ENCODE results near the gene IRF7. TPM values are rescaled to one million over a fixed set of nuclear protein-coding genes. Genes with fewer than 3 reads are reported as not detected.
"Not testable (repeated sequence)": the region's sequence is repeated elsewhere in the genome, so short reads cannot be mapped to it uniquely, and the experiment has no call there.

IRF7 gene
- total RNA-seq, 1 donor from 2014 or later: 40.8 TPM

DNA sequence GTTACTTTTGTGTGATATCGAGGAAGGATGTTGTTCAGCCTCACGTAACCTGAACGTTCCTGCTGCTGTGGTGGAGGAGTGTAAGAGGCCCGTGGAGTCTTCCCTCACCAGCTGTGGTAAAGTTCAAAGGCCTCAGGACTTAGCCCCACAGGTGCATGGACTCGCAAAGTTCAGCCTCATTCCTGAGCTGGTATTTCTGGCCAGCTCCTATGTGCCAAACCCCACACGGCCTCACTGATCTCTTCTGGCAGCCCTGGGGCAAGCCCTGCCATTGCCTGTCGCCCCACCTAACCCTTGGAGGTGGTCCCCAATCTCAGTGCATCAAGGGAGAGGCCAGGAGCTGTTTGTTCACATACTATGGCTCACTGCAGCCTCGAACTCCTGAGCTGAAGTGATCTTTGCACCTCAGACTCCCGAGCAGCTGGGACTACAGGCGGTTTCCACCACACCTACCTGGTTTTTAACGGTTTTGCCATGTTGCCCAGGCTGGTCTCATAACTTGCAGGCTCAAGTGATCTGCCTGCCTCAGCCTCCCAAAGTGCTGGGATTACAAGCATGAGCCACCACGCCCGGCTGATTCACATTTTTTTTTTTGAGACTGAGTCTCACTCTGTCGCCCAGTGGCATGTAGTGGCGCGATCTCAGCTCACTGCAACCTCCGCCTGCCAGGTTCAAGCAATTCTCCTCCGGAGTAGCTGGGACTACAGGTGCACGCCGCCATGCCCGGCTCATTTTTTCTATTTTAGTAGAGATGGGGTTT, 37.3 kb downstream of the IRF7 start:
- DNase-seq (ENCODE audit: low read depth): no peak

DNA sequence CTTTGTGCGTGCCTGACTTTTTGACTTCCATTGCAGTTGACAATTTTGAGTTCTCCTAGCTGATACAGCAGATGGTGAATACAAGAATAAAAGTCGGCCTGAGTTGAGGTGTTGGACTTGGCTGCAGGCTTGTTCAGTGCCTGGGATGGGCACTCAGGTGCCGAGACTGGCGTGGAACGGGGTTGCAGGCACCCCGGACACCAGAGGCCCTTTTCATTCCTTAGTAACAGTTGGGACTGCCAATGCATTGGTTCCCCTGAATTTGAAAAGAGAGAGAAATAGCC, 38.2 kb downstream of the IRF7 start:
- DNase-seq (ENCODE audit: low read depth): no peak
- H3K4me3 ChIP-seq (ENCODE audit: low read depth, low read length): peak overlapping the region; percentile 97
- TF ChIP-seq, protein P1, sequence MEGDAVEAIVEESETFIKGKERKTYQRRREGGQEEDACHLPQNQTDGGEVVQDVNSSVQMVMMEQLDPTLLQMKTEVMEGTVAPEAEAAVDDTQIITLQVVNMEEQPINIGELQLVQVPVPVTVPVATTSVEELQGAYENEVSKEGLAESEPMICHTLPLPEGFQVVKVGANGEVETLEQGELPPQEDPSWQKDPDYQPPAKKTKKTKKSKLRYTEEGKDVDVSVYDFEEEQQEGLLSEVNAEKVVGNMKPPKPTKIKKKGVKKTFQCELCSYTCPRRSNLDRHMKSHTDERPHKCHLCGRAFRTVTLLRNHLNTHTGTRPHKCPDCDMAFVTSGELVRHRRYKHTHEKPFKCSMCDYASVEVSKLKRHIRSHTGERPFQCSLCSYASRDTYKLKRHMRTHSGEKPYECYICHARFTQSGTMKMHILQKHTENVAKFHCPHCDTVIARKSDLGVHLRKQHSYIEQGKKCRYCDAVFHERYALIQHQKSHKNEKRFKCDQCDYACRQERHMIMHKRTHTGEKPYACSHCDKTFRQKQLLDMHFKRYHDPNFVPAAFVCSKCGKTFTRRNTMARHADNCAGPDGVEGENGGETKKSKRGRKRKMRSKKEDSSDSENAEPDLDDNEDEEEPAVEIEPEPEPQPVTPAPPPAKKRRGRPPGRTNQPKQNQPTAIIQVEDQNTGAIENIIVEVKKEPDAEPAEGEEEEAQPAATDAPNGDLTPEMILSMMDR (conservative IDR thresholded peaks at IDR 0.05; ENCODE audit: low read depth, low read length): no peak

More for the DNA sequence above, 37.3 kb downstream of the IRF7 start:
- TF ChIP-seq, protein P1 (conservative IDR thresholded peaks at IDR 0.05; ENCODE audit: low read depth, low read length): no peak
- peak overlapping the region; percentile 97 for H3K4me3 ChIP-seq (ENCODE audit: low read depth, low read length)

DNA sequence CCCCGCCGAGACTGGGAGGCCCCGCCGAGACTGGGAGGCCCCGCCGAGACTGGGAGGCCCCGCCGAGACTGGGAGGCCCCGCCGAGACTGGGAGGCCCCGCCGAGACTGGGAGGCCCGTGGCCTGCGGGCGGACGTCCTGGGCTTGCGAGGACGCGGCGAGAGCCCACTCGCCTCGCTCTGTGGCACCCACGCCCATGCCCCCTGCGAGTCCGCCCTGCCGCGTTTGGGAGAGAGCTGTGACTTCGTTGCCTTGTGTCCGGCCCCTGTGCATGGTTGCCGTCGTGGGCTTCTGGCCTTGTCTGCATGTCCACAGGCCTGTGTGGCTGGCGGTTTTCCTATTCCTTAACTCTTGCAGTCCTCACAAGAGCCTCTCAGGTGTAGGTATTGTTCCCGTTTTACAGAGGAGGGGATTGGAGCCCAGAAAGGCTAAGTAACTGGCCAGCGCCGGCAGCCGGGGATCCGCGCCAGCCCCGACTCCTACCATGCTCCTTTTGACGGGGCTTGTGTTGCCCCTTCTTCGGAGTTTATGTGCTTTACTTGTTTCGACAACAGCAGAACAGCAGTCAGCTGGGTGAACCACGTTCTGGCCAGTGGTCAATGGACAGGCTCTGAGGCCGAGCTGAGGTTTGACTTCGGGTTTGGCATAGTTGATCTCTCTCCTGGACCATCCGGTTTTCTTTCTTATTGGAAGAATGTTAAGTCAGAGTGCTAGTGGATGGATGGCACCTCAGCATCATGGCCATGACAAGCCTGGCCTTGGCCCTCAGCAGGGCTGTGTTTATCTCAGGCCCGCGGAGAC, 38.7 kb downstream of the IRF7 start:
- peak overlapping the region; percentile 97 for H3K4me3 ChIP-seq (ENCODE audit: low read depth, low read length)
- TF ChIP-seq, protein P1 (conservative IDR thresholded peaks at IDR 0.05; ENCODE audit: low read depth, low read length): no peak
- DNase-seq (ENCODE audit: low read depth): no peak

DNA sequence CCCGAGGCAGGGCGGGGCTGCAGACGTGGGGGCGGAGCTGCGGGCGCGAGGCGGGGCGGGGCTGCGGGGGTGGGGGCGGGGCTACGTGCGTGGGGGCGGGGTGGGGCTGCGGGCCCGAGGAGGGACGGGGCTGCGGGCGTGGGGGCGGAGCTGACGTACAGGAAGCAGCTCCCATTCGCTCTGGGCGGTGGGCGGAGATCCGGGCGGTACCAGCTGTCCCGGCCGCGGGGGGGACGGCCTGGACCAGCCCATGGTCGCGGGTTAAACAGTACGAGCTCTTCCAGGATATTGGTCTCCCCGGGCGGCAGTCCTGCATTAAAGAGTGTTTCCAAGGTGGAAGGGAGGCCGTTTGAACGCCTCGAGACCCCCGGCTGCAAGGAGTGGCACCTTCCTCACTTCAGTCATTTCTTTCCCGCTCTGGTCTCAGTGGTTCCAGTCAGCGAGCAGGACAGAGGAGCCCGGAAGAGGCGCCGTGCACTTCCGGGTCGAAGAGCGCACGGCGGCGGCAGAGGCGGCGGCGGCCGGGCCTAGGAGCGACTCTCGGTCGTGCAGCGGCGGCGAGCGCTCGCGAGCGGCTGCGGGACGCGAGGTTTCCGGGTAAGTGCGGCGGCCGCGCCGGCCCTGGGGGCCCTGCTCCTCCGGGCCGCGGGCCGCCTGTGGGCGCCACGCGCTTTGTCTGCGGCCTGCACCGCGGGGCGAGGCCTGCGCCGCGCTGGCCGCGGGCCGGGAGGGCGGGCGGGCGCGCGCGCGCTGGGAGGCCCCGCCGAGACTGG, 39.6 kb downstream of the IRF7 start, which contains the start of gene PHRF1:
Gene PHRF1, plus strand, starts transcription at position 475 of the 773 bp plus-strand sequence. CDS start 5,043 bp downstream, outside the sequence.
- DNase-seq (ENCODE audit: low read depth): peak; percentile 55
- TF ChIP-seq, protein P1 (conservative IDR thresholded peaks at IDR 0.05; ENCODE audit: low read depth, low read length): no peak
- H3K4me3 ChIP-seq (ENCODE audit: low read depth, low read length): peak within 1 kb of the TSS; percentile 97

DNA sequence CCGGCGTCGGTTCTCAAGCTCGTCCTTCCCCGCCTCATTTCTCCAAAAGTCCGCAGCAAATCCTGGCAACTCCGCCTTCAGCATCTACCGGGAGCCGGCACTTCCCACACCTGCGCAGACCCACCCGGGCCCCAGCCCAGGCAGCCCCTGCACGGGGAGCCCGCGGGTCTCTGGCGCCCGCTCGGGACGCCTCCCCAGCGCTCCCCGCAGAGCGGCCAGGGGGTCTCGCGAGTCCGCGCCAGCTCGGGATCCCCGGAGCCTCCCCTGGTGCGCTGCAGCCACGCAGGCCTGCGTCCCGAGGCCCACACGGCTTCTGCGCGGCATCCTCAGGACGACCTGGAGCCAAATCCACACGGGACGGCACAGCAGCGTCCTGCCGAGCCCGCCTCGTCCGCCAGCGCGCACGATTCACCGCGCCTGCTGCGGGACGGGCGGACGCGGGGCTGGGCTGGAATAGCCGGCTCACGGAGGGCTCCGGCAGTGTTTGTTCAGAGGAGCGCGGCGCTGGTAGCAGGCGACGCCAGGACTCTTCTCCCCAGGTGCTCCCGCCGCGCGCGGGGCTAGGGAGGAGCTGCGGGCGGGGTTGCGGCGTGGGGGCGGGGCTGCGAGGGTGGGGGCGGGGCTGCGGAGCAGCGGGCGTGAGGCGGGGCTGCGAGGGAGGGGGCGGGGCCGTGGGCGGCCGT, 40.3 kb downstream of the IRF7 start:
- H3K4me3 ChIP-seq (ENCODE audit: low read depth, low read length): peak overlapping the region; percentile 75
- TF ChIP-seq, protein P1 (conservative IDR thresholded peaks at IDR 0.05; ENCODE audit: low read depth, low read length): no peak
- DNase-seq (ENCODE audit: low read depth): no peak

DNA sequence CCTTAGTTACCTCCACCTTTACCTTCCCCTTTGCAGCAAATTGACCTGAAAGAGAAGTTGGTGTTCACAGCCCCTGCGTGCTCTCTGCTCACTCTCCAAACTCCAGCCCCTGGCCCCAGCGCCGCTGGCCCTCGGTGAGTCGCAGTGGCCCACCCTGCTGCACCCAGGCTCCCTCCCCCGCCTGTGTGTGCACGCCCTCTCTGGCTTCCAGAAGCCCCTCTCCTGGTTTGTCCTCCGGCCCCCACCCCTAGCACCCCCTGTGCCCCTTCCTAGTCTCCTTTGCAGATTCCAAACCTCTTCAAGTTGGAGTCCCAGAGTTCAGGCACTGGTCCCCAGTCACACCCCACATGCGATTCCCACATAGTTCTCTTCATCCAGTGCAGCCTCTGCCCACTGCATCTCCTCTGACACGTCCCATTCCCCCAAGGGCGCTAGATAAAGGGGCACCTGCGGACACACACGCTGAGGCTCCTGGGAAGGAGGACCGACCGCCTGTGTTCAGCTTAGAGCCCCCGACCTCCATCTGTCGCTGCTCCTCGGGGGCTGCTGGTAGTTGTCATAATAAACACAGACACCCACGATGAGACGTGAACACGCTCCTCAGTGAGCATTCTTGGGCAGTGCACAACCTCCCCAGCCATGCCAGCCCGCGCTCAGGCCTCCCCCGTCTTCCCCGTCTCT, 41.0 kb downstream of the IRF7 start:
- H3K4me3 ChIP-seq (ENCODE audit: low read depth, low read length): peak overlapping the region; percentile 75
- no peak for DNase-seq (ENCODE audit: low read depth)
- TF ChIP-seq, protein P1 (conservative IDR thresholded peaks at IDR 0.05; ENCODE audit: low read depth, low read length): no peak

DNA sequence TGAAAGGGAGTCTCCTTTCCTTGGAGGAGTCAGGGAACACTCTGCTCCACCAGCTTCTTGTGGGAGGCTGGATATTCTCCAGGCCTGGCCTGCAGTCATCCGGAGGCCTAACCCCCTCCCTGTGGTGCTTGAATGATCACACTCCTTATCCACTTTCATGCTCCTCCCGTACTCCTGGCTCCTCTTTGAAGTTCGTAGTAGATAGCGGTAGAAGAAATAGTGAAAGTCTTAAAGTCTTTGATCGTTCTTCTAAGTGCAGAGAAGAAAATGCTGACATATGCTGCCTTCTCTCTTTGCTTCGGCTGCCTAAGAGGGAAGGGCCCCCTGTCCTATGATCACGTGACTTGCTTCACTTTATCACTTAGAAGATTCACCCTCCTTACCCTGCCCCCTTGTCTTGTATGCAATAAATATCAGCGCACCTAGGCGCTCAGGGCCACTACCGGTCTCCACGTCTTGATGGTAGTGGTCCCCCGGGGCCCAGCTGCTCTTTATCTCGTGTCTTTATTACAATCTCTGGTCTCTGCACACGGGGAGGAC, 41.6 kb downstream of the IRF7 start:
- H3K4me3 ChIP-seq (ENCODE audit: low read depth, low read length): peak overlapping the region; percentile 75
- not testable (repeated sequence) for DNase-seq (ENCODE audit: low read depth)
